GM21576 (cell line): ENCODE results near the gene CCNA1.

Experiments
- ATAC-seq: cut with Tn5 transposase; IDR thresholded peaks from one replicate; pipeline ENCODE4 v1.9.1; 2021; ENCODE audit warnings: mild to moderate bottlenecking, moderate library complexity; ENCODE audit not compliant: unreplicated experiment

CCNA1 gene

DNA sequence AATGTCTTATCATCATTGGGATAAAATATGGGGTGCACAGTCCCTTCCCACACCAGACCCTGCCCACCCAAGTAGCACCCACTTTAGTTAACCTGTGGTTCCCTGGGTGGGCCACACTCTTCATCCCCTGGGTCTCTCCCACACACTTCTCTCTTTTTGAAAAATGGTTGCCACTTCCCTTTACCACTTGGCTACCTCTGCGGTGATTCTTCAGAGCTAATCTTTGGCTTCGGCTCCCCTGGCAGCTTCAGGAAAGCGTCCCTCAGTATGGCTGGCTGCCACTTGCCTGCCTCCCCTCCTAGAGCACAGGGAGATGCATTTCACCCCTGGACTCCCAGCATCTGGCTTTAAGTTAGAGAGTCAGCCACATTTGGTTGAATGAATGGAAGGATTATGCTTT lies 18.2 kb downstream of the CCNA1 start:
- no peak for ATAC-seq

DNA sequence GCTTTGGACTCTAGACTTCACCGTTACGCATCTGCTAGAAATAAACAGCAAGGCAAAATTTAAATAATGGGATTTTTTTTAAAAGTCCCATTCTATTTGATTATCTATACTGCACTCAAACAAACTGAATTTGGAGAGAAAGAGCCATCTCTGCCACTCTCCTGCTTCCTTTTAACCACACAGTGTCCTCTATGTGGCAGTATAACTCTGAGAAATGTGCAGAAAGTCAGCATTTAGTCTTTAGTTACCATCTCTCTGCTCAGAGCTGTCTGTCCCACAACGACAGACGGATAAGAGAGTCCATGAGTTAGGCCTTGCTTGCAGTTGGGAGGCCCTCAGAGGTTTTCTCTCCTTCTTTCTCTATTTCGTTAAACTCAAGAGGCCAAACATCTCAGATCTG lies 21.2 kb downstream of the CCNA1 start:
- no peak for ATAC-seq

DNA sequence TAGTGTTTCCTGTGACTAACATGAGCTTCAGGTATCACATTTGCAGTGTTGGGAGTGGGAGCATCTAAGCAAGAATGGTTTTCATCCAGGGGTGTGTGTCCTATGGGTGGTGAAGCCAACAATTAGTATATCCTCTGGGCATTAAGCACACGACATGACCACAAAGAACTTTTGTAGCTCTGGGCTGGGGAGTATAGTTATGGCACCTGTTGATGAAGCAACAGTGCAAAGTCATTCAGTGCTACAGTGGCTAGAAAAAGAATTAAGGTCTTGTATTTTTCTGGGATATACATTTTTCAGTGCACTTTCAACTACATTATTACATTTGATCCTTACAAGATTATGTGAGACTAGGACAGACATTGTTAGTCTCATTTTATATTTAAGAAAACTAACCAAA lies 21.8 kb downstream of the CCNA1 start:
- no peak for ATAC-seq

DNA sequence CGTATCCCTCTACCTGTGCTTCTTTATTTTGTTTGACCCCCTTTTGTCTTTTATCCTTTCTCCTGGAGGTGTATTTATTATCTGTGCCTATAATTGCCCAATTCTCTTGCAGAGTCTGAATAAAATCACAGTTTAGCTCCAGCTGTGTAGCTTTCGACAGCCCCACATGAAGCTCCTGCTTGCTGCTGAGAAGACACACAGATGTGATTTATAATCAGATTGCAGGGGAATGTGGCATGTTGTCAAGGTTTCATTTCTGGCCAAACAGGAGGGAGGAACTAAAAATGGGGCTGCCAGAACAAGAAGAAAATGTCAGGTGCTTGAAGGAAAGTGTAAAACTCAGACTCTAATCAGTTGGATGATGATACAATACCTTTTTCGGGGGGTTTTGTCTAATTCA lies 22.7 kb downstream of the CCNA1 start:
- ATAC-seq, result no peak

DNA sequence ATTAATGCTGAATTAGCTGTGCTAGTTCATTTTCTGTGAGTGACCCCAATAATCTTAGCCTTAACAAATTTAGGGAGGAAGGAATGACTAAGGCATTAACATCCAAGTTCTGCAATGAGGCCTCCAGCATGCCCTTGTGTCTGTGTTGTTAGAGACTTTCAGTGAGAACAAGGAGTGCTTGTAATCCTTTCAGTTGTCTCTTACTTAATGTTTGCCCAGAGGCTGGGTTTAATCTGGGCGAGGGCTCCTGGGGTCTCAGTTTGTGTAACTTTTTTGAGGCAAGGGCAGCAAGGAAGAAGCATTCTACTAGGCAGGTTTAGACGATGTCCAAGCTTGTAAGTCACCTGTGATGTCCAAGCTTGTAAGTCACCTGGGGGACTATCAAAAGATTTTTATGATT lies 24.3 kb downstream of the CCNA1 start:
- ATAC-seq, result no peak

DNA sequence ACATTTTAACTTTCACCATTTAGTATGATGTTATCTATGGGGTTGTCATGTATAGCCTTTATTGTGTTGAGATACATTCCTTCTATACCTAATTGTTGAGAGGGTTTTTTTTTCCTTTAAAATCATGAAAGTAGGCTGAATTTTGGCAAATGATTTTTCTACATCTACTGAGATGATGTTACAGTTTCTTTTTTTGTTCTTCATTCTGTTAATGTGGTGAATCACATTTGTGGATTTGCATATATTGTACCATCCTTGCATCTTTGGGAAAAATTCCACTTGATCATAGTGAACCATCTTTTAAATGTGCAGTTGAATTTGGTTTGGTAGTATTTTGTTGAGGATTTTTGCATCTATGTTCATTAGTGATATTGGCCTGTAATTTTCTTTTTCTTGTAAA lies 29.2 kb downstream of the CCNA1 start:
- no peak for ATAC-seq

DNA sequence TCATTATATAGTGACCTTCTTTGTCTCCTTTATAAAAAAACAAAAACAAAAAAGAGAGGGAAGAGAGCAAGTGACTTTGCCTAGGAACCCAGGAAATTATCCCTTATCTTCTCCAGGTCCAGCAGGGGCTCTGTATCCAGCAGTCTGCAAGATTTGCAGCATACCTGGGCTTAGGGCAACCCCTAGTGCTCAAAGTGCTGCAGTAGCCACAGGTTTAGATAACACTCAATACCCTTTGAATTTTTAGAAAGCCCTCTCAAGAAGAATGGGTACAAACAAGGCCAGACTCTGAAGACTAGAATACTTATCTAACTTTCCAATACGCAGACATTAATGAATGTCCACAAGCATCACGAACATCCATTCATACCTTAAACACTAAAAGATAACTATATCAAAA lies 43.2 kb downstream of the CCNA1 start:
- no peak for ATAC-seq

DNA sequence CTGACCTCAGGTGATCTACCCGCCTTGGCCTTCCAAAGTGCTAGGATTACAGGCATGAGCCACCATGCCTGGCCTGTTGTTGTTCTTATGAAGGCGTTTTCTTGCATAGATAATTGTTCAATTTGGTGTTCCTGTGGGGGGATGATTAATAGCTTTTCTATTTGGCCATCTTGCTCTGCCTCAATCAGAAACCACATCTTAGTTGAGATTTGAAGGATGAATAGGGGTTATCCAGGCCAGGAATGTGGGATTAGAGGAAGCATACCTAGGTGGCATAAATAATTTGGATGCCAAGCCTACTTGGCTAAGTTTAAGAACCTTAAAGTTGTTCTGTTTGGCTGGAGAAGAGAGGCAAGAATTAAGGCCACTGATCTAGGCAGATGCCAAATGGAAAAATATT lies 44.4 kb downstream of the CCNA1 start:
- no peak for ATAC-seq

DNA sequence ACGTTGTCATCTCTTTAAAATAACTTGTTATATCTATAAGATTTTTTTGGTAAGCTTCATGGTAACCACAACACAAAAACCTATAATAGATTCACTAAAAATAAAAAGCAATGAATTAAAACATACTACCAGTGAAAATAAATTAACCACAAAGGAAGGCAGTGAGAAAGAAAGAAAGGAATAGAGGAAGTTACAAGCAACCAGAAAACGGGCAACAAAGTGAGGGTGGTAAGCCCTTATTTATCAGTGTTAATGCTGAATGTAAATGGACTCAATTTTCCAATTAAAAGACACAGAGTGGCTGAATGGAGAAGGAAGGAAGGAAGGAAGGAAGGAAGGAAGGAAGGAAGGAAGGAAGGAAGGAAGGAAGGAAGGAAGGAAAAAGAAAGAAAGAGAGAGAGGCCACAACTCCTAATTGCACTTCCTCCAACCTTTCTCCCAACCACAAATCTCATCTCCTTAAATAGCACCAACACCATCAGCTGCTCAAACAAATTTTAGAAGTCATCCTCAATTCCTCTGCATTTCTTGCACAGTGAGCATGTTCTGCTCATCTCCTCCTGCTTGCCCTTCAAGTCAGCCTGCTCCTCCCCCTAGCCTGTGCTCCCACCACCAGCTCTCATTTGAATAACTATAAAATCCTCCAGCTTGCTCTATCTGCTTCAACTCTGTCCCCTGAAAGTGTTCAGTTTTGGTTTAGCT lies 48.6 kb downstream of the CCNA1 start:
- no peak for ATAC-seq

DNA sequence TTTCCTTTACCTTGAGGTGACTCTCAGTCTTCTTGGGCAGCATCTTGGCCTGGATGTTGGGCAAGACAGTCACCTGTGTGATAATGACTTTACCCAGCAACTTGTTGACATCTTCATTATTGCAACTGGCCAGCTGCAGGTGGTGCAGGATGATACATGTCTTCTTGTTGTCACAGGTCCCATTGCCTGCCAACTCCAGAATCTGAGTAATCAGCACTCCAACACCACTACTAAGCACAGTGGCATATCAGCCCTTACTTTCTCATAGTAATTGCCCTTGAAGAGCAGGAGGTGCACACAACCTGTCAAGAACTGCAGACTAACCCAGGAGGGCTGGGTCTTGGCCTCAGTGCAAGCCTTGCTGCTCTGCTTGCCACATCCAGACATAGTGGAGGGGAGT lies 57.8 kb downstream of the CCNA1 start:
- ATAC-seq, result no peak
